Thyroid gland (tissue), 4 donors: ENCODE data around the gene MGME1. TPM values are rescaled to one million over a fixed set of nuclear protein-coding genes. Genes with fewer than 3 reads are reported as not detected.
"Not testable (repeated sequence)": the region's sequence is repeated elsewhere in the genome, so short reads cannot be mapped to it uniquely, and the experiment has no call there.

Experiments used
- DNase-seq, 2 donors: peaks; one replicate each; pipeline ENCODE4 v3.0.0-alpha.2; 2019
- H3K27ac ChIP-seq, 3 donors: fragments of 200-600 bp; sonication (generic); 1 replicate in 2 of 3; 2 replicates in 1 of 3; pipeline ENCODE4 v1.5.1; 2016 to 2019; ENCODE audit warnings: mild to moderate bottlenecking in 1 of 3, moderate library complexity in 1 of 3
- H3K27me3 ChIP-seq: fragments of 200-600 bp; sonication (generic); one replicate; pipeline ENCODE4 v1.5.1; 2019
- H3K36me3 ChIP-seq, 2 donors: fragments of 200-600 bp; sonication (generic); one replicate each; pipeline ENCODE4 v1.5.1; 2016 to 2019
- H3K4me1 ChIP-seq, 2 donors: fragments of 200-600 bp; sonication (generic); one replicate each; pipeline ENCODE4 v1.5.1; 2017 to 2019
- H3K4me3 ChIP-seq, 3 donors: fragments of 200-600 bp; sonication (generic); replicated peaks in 1 of 3; 1 replicate in 2 of 3; 2 replicates in 1 of 3; pipeline ENCODE4 v1.5.1; 2016; ENCODE audit warnings: mild to moderate bottlenecking in 1 of 3
- H3K9me3 ChIP-seq: fragments of 200-600 bp; sonication (generic); one replicate; pipeline ENCODE4 v1.5.1; 2017
- CTCF ChIP-seq, 6 experiments: fragments of 200-600 bp in 3 of 6; fragments of 450-650 bp in 3 of 6; sonication (generic) in 3 of 6; IDR thresholded peaks; one replicate each; pipeline ENCODE4 v1.5.1; 2016 to 2019; ENCODE audit warnings: antibody characterized with exemption in 6 of 6, mild to moderate bottlenecking in 2 of 6, inconsistent platforms in 1 of 6, moderate library complexity in 1 of 6
- POLR2A ChIP-seq, 2 donors: fragments of 450-650 bp; IDR thresholded peaks; one replicate each; pipeline ENCODE4 v1.6.1; 2017; ENCODE audit warnings: antibody characterized with exemption in 2 of 2, mild to moderate bottlenecking in 2 of 2, moderate library complexity in 1 of 2
- WGBS, 2 donors: methylation state at CpG; one replicate each; pipeline ENCODE4 v1.1.5; 2017; 5-methylcytosine and 5-hydroxymethylcytosine counted together
- intact Hi-C: fragments of 100-400 bp; cut with DNase I; formaldehyde crosslinking; loops from one replicate; pipeline ENCODE4 v1.15.1; 2023
- total RNA-seq, 4 donors: library from RNA; depleted of rRNA; stranded (reverse); fragments of >200 nt; gene quantifications; one replicate each; pipeline ENCODE4 v1.2.3, GENCODE V29; 2016

The MGME1 gene
- total RNA-seq, 4 donors from 2014 or later = 14.6 to 24.2 (median 16.8) TPM

- no peaks in the 10 kb centered on the region for H3K9me3 ChIP-seq
- TF ChIP-seq CTCF (IDR thresholded peaks at IDR 0.05) = no peak
- TF ChIP-seq POLR2A (IDR thresholded peaks at IDR 0.05) = no peak
- DNase-seq = no peak
- H3K27me3 ChIP-seq = no peaks in the 10 kb centered on the region
- peaks cover under 1 to 7% of the 10 kb centered on the region in 2 donors for H3K36me3 ChIP-seq
- H3K4me3 ChIP-seq = no peak overlapping the region
- intact Hi-C loops = no loop called here
- peaks cover 81 to 91% of the 10 kb centered on the region in 2 donors for H3K4me1 ChIP-seq
- 48 to 56% methylated on average over 5 of the region's 5 CpGs for WGBS, 2 donors
- peak overlapping the region; percentile 87 to 99 (median 99) for H3K27ac ChIP-seq
Observed at GRCh38 chr20:17959257-17959627, 9.6 kb upstream of the MGME1 start.

GRCh38 chr20:17960400-17960885, 8.4 kb upstream of the MGME1 start:
- H3K4me3 ChIP-seq, H3K36me3 ChIP-seq, intact Hi-C loops, H3K27me3 ChIP-seq, H3K9me3 ChIP-seq: not testable (repeated sequence)
- H3K27ac ChIP-seq = peak overlapping the region; percentile 98 to 99 (median 99)
- 79 to 84% methylated on average over 16 of the region's 16 CpGs for WGBS, 2 donors
- H3K4me1 ChIP-seq = peaks cover 89 to 98% of the 10 kb centered on the region in 2 donors
- peak; percentile 53 to 62 for DNase-seq

- Histone ChIP-seq H3K9me3 (no peaks in the 10 kb centered on the region), H3K27me3 (no peaks in the 10 kb centered on the region), H3K4me3 (no peak overlapping the region), H3K36me3 (no peaks in the 10 kb centered on the region), H3K4me1 (peaks cover 90 to 93% of the 10 kb centered on the region in 2 donors), H3K27ac (peak overlapping the region; percentile 98 to 99 (median 99))
- 15 to 16% methylated on average over 6 of the region's 6 CpGs for WGBS, 2 donors
- intact Hi-C loops = no loop called here
- no peak for TF ChIP-seq CTCF (IDR thresholded peaks at IDR 0.05)
- no peak for TF ChIP-seq POLR2A (IDR thresholded peaks at IDR 0.05)
- DNase-seq = no peak
Observed at GRCh38 chr20:17960927-17961586, 7.8 kb upstream of the MGME1 start.

- Histone ChIP-seq H3K27me3 (no peaks in the 10 kb centered on the region), H3K27ac (peak overlapping the region; percentile 98 to 99 (median 99)), H3K9me3 (no peaks in the 10 kb centered on the region), H3K4me1 (peaks cover 87 to 88% of the 10 kb centered on the region in 2 donors), H3K36me3 (no peaks in the 10 kb centered on the region), H3K4me3 (no peak overlapping the region)
- WGBS, 2 donors = 26 to 29% methylated on average over 1 of the region's 1 CpG
- DNase-seq = no peak
- TF ChIP-seq CTCF (IDR thresholded peaks at IDR 0.05) = no peak
- intact Hi-C loops = no loop called here
Observed at GRCh38 chr20:17961587-17961940, 7.3 kb upstream of the MGME1 start.

- Histone ChIP-seq H3K9me3 (no peaks in the 10 kb centered on the region), H3K27ac (peak overlapping the region; percentile 98 to 99 (median 99)), H3K4me1 (peaks cover 71 to 74% of the 10 kb centered on the region in 2 donors), H3K27me3 (no peaks in the 10 kb centered on the region), H3K4me3 (no peak overlapping the region), H3K36me3 (no peaks in the 10 kb centered on the region)
- WGBS, 2 donors = 78 to 89% methylated on average over 9 of the region's 9 CpGs
- no peak for DNase-seq
- intact Hi-C loops = no loop called here
- no peak for TF ChIP-seq CTCF (IDR thresholded peaks at IDR 0.05)
Observed at GRCh38 chr20:17963114-17963897, 5.5 kb upstream of the MGME1 start.
